GM12873 (cell line): ENCODE data around the gene TMEM128.

Source experiments
- CTCF ChIP-seq: IDR thresholded peaks from 2 replicates; pipeline ENCODE4 v1.5.1; 2012; ENCODE audit warnings: low read depth, mild to moderate bottlenecking, moderate library complexity, low read length, control low read depth; ENCODE audit not compliant: insufficient read depth; ENCODE audit errors: missing control alignments

TMEM128 gene

DNA sequence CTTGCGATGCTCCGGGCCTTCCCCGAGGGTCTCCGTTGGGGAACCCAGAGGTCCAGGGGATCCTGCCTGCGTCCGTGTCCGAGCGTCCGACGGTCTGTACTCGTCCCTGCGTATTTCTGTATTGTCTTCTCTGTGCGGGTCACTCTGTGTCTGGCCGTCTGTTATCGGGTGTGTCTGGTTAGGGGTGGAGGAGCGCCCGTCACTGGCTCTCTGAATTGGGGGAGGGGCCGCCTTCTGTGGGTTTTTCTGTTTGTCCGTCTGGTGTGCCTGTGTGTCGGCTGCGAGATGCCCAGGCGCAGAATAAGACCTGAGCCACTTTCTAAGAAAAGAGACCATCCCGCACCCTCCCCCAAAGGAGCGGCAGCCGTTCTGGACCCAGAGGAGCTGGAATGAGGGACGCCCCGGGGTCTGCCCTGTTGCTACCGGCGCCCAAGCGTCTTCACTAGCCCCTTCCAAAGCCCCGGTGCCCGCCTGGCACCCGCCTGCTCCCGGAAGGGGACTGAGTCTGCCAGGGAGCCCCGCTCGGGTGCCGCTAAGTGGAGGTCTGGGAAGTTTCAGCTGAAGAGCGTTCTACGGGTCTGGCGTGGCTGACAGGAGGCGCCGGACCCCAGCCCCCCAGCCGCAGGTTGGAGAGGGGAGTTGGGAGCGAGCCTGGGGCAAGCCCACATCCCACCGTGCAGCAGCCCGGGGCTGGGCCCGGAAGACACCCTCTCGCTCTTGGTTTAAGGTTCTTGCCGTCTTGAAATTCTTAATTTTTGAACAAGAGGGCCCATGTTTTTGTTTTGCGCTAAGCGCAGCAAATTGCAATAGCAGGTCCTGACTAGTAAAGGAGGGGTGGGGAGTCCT, 20.3 kb downstream of the TMEM128 start:
- TF ChIP-seq CTCF: no peak

DNA sequence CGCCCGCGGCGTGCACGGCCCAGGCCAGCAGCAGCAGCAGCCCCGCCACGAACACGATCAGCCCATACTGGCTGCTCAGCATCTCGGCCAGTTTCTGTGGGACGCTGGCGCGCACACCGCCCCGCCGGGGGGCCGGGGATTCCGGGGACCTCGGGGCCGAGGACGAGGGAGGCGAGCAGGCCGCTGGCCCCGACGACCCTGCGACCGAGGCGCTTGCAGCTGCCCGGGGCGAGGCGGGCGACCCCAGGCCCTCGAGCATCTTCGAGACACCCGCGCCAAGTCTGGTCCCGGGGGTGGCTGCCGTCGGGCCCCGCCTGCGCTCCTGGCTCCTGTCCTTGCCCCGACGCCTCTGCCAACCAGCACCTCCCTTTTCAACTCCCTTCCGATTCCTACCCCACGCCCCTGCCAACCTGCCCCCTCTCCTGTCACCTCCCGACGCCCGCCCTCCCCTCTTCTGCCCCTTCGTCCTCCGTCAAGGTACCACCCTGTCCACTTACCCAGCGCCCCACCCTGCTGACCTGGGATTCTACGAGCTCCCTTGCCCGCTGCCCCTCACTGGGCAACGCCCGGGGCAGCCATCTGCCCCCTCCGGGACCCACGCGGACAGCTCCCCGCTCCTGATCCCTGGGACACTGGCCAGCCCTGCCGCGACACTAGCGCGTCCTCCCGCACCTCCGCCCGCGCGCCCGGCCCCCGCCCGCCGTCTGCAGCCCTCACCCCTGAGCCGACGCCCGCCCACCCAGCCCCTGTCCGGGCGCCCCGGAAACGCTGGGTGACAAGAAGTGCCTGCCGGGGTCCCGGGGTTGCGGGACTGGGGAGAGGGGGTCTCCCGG, 21.2 kb downstream of the TMEM128 start, which contains the start of gene OTOP1:
Gene OTOP1 (minus strand): TSS at position 324 of the 833 bp plus-strand sequence. CDS start 65 bp downstream, at position 259.
- TF ChIP-seq CTCF: no peak

DNA sequence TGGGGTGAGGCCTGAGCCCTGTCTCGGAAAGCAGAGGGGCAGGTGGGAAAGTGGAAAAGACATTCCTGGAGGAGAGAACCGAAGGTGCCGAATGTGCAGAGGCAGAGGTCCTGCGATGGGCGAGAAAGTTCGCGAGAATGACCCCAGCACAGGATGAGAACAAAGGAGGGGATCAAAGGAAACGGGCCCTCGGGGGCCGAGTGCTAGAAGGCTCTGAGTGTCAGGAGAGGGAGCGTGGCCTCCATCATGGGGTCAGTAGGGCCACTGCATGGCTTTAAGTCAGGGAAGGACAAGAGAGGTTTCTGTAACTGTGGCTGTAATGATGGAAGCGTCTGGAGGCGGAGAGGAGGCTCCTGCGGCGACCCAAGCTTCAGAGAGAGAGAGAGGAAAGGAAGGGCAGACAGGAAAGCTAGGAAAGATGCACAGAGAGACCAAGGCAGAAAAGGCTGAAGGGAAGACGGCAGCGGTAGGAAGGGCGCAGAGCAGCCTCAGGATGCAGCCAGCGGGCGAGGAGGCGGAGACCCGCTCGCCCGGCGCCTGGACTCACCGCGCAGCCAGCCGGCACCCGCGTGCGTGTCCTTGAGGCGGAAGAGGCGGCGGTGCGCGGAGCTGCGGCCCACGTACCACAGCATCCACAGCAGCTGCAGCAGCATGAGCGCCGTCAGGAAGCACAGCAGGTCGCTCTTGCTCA, 22.0 kb downstream of the TMEM128 start:
- no peak for TF ChIP-seq CTCF

GRCh38 chr4:4217113-4217512, 30.9 kb downstream of the TMEM128 start:
- no peak for TF ChIP-seq CTCF

GRCh38 chr4:4216648-4217047, 31.4 kb downstream of the TMEM128 start:
- no peak for TF ChIP-seq CTCF

DNA sequence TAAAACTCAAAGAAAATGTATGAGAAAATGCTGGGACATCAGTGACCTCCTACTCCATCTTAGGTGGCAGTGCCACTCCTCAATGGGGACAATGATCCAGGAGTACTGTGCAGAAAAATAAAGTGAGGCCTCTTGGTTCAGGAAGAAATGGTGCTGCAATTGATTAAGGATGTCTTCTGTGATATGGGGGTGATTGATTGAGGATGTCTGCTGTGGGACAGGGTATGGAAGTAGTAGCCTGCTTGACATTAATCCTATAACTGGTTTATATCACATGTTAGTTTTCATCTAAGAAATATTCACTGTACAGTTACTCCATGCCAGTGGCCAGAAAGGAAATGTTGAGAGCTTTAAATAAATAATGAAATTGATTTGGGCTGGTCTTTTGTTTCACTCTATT, 41.8 kb downstream of the TMEM128 start:
- no peak for TF ChIP-seq CTCF

DNA sequence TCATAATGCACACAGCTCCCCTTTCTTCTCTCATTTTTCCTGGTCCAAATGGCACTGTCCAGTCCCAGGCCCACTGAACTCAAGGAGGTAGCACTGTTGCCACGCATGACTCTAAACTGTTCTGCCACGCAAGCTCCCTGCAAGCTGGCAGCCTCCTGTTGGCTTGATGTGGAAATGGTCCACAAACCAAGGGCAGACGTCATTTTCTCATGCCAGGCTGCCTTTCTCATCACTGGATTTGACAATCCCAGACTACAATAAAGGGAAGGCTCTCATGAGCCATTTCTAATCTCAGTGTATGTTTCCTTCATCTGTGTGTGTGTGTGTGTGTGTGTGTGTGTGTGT, 43.6 kb downstream of the TMEM128 start:
- no peak for TF ChIP-seq CTCF
